Liver (tissue), 9 donors: ENCODE measurements around the gene CACNA1C. TPM values are rescaled to one million over a fixed set of nuclear protein-coding genes. Genes with fewer than 3 reads are reported as not detected.

Source experiments
- DNase-seq: peaks from one replicate; pipeline ENCODE4 v3.0.0-alpha.2; 2017; ENCODE audit warnings: low spot score
- H3K27ac ChIP-seq, 2 donors: one replicate each; pipeline ENCODE4 v1.7.0; 2013; ENCODE audit warnings: inconsistent platforms in 2 of 2, low read length in 2 of 2, control low read depth in 1 of 2, low read depth in 1 of 2, mild to moderate bottlenecking in 1 of 2
- H3K27me3 ChIP-seq, 4 donors: one replicate each; pipeline versions ENCODE4 v1.6.1 to v1.7.0; 2013; ENCODE audit warnings: low read length in 3 of 4, inconsistent platforms in 1 of 4, mild to moderate bottlenecking in 1 of 4, moderate library complexity in 1 of 4; ENCODE audit not compliant: control insufficient read depth in 4 of 4, insufficient read depth in 4 of 4
- H3K36me3 ChIP-seq, 4 donors: one replicate each; pipeline versions ENCODE4 v1.6.1 to v1.7.0; 2013; ENCODE audit warnings: low read length in 3 of 4, mild to moderate bottlenecking in 3 of 4, low read depth in 1 of 4, moderate library complexity in 1 of 4; ENCODE audit not compliant: control insufficient read depth in 4 of 4, insufficient read depth in 3 of 4
- H3K4me1 ChIP-seq, 4 donors: one replicate each; pipeline versions ENCODE4 v1.6.1 to v1.7.0; 2013; ENCODE audit warnings: low read length in 3 of 4, mild to moderate bottlenecking in 3 of 4, moderate library complexity in 1 of 4; ENCODE audit not compliant: control insufficient read depth in 4 of 4, insufficient read depth in 4 of 4
- H3K4me3 ChIP-seq, 3 donors: one replicate each; pipeline versions ENCODE4 v1.6.1 to v1.7.0; 2013; ENCODE audit warnings: low read length in 3 of 3, control low read depth in 1 of 3, low read depth in 1 of 3, mild to moderate bottlenecking in 1 of 3
- H3K9ac ChIP-seq, 2 donors: one replicate each; pipeline ENCODE4 v1.7.0; 2013; ENCODE audit warnings: low read length in 2 of 2, mild to moderate bottlenecking in 2 of 2, moderate library complexity in 2 of 2, control low read depth in 1 of 2, low read depth in 1 of 2
- H3K9me3 ChIP-seq, 4 donors: one replicate each; pipeline versions ENCODE4 v1.6.1 to v1.7.0; 2013; ENCODE audit warnings: low read length in 3 of 4; ENCODE audit not compliant: control insufficient read depth in 4 of 4
- EGR1 ChIP-seq, 2 donors: IDR thresholded peaks; 2 replicates each; pipeline ENCODE4 v1.6.1; 2016 to 2018; ENCODE audit warnings: antibody characterized with exemption in 2 of 2, low read depth in 2 of 2
- FOXA1 ChIP-seq: IDR thresholded peaks from 2 replicates; pipeline ENCODE4 v1.6.1; 2016; ENCODE audit warnings: antibody characterized with exemption
- FOXA2 ChIP-seq: IDR thresholded peaks from 2 replicates; pipeline ENCODE4 v1.6.1; 2016; ENCODE audit warnings: antibody characterized with exemption
- GABPA ChIP-seq, 2 donors: IDR thresholded peaks in 1 of 2; conservative IDR thresholded peaks in 1 of 2; 2 replicates each; pipeline ENCODE4 v1.6.1; 2016; ENCODE audit warnings: antibody characterized with exemption in 2 of 2, mild to moderate bottlenecking in 1 of 2, moderate library complexity in 1 of 2
- HNF4A ChIP-seq, 2 donors: conservative IDR thresholded peaks; 2 replicates each; pipeline ENCODE4 v1.6.1; 2016; ENCODE audit warnings: antibody characterized with exemption in 2 of 2, mild to moderate bottlenecking in 2 of 2
- HNF4G ChIP-seq: IDR thresholded peaks from 2 replicates; pipeline ENCODE4 v1.6.1; 2016; ENCODE audit warnings: antibody characterized with exemption
- JUND ChIP-seq, 2 donors: IDR thresholded peaks; 2 replicates each; pipeline ENCODE4 v1.6.1; 2016; ENCODE audit warnings: antibody characterized with exemption in 2 of 2
- NR2F2 ChIP-seq: IDR thresholded peaks from 2 replicates; pipeline ENCODE4 v1.6.1; 2016; ENCODE audit warnings: antibody characterized with exemption
- RAD21 ChIP-seq, 2 donors: IDR thresholded peaks; 2 replicates each; pipeline ENCODE4 v1.6.1; 2016; ENCODE audit warnings: antibody characterized with exemption in 2 of 2, mild to moderate bottlenecking in 2 of 2
- RXRA ChIP-seq, 2 donors: IDR thresholded peaks; 2 replicates each; pipeline ENCODE4 v1.6.1; 2017 to 2018; ENCODE audit warnings: antibody characterized with exemption in 2 of 2, mild to moderate bottlenecking in 1 of 2
- SP1 ChIP-seq: IDR thresholded peaks from 2 replicates; pipeline ENCODE4 v1.6.1; 2018; ENCODE audit warnings: antibody characterized with exemption, mild to moderate bottlenecking
- TAF1 ChIP-seq: conservative IDR thresholded peaks from 2 replicates; pipeline ENCODE4 v1.6.1; 2016; ENCODE audit warnings: antibody characterized with exemption, mild to moderate bottlenecking
- YY1 ChIP-seq: IDR thresholded peaks from 2 replicates; pipeline ENCODE4 v1.6.1; 2016; ENCODE audit warnings: antibody characterized with exemption, mild to moderate bottlenecking
- WGBS: extraction: QIAGEN DNeasy Blood & Tissue Kit; methylation state at CpG from one replicate; pipeline ENCODE4 v1.1.7; 2013; 5-methylcytosine and 5-hydroxymethylcytosine counted together
- polyA plus RNA-seq, 2 donors: library from polyadenylated mRNA; stranded (reverse) in 1 of 2; unstranded in 1 of 2; fragments of 200-250 nt in 1 of 2; fragments of >200 nt in 1 of 2; fragmentation: Nextera tagmentation in 1 of 2; extraction: Ambion mirVana in 1 of 2; gene quantifications; one replicate each; pipeline versions ENCODE4 v1.2.1 to v1.2.3, GENCODE V29; 2013 to 2015
- total RNA-seq, 2 donors: library from RNA; depleted of rRNA; stranded (reverse); fragments of >200 nt; gene quantifications; one replicate each; pipeline ENCODE4 v1.2.3, GENCODE V29; 2014
- TF ChIP-seq, protein P1 (sequence below): IDR thresholded peaks from 2 replicates; pipeline ENCODE4 v1.6.1; 2016; ENCODE audit warnings: antibody characterized with exemption
- TF ChIP-seq, protein P2 (sequence below): fragments of 150-350 bp; IDR thresholded peaks from 2 replicates; pipeline ENCODE4 v1.5.1; 2017; ENCODE audit warnings: improper control_type of control experiment, low read depth, low read length; ENCODE audit not compliant: missing input control
- TF ChIP-seq, protein P3 (sequence below): IDR thresholded peaks from 2 replicates; pipeline ENCODE4 v1.6.1; 2016; ENCODE audit warnings: antibody characterized with exemption
- TF ChIP-seq, protein P4 (sequence below): IDR thresholded peaks from 2 replicates; pipeline ENCODE4 v1.6.1; 2016; ENCODE audit warnings: antibody characterized with exemption
- TF ChIP-seq, protein P5 (sequence below): IDR thresholded peaks from 2 replicates; pipeline ENCODE4 v1.6.1; 2016; ENCODE audit warnings: antibody characterized with exemption, mild to moderate bottlenecking
- donor health status: healthy.
- donor health status: healthy.
- donor health status: healthy.
- donor health status: healthy.
- donor health status: healthy.

CACNA1C gene
- total and polyA plus RNA-seq, 4 donors = 0.23 to 1.9 (median 0.41) TPM

DNA sequence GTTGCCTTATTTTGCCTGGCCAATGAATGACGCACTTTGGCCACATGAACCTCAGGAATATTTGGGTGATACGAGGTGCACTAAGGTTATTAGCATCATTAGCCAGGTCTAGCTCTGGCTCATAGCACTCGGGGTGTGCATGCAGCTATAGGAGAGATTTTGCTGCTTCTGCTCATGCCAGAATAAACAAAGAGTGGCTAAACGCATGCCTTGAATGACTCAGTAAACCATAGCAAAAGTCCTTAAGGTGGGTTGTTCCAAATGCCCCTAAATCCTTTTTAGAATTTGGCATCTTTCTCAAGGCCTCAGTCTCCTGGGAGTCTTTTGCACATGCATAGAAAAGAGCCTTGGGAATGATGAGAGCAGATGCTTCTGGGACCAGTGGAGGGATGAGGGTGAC lies 398.2 kb downstream of the CACNA1C start:
- 74% methylated on average over 4 of the region's 4 CpGs for WGBS
- Histone ChIP-seq H3K27me3 (no peaks in the 10 kb centered on the region), H3K36me3 (no peaks in the 10 kb centered on the region)

DNA sequence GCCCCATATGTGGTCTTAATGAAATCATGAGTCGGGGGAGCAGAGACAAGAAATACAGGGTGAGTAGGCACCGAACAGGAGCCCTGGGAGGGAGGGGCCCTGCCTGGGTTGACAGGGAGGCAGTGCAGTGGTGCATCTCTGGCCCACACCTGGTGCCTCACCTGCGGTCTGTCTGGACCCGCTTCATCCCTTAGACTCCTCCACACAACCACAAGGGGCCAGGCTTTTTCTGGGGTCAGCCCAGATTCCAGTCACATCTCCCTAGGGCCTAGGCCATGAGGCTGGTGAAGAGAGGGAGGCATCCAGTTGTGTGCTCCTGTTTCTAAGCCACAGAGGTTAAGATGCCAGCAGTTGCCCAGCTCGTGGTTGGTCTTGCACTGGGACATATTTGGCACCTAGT lies 398.7 kb downstream of the CACNA1C start:
- no peak for DNase-seq
- TF ChIP-seq, protein P1, sequence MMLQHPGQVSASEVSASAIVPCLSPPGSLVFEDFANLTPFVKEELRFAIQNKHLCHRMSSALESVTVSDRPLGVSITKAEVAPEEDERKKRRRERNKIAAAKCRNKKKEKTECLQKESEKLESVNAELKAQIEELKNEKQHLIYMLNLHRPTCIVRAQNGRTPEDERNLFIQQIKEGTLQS = no peak
- no peak overlapping the region for H3K4me3 ChIP-seq
- no peak overlapping the region for H3K27ac ChIP-seq
- no peaks in the 10 kb centered on the region for H3K4me1 ChIP-seq
- 77% methylated on average over 5 of the region's 5 CpGs for WGBS
- H3K9ac ChIP-seq = no peak overlapping the region
- H3K9me3 ChIP-seq = no peaks in the 10 kb centered on the region
- no peaks in the 10 kb centered on the region for H3K27me3 ChIP-seq
- H3K36me3 ChIP-seq = no peaks in the 10 kb centered on the region

More for the DNA sequence above, 398.2 kb downstream of the CACNA1C start:
- TF ChIP-seq GABPA (IDR thresholded peaks at IDR 0.05 in 1 of 2, conservative IDR thresholded peaks at IDR 0.05 in 1 of 2) (no peak), RXRA (IDR thresholded peaks at IDR 0.05) (no peak), RAD21 (IDR thresholded peaks at IDR 0.05) (no peak), YY1 (no peak), TAF1 (no peak), FOXA1 (no peak), SP1 (no peak), FOXA2 (no peak), EGR1 (IDR thresholded peaks at IDR 0.05; ENCODE audit: low read depth in 2 of 2) (no peak), HNF4G (no peak), HNF4A (conservative IDR thresholded peaks at IDR 0.05) (no peak), JUND (IDR thresholded peaks at IDR 0.05) (no peak), NR2F2 (no peak)
- TF ChIP-seq, protein P1 = no peak
- TF ChIP-seq, protein P2, sequence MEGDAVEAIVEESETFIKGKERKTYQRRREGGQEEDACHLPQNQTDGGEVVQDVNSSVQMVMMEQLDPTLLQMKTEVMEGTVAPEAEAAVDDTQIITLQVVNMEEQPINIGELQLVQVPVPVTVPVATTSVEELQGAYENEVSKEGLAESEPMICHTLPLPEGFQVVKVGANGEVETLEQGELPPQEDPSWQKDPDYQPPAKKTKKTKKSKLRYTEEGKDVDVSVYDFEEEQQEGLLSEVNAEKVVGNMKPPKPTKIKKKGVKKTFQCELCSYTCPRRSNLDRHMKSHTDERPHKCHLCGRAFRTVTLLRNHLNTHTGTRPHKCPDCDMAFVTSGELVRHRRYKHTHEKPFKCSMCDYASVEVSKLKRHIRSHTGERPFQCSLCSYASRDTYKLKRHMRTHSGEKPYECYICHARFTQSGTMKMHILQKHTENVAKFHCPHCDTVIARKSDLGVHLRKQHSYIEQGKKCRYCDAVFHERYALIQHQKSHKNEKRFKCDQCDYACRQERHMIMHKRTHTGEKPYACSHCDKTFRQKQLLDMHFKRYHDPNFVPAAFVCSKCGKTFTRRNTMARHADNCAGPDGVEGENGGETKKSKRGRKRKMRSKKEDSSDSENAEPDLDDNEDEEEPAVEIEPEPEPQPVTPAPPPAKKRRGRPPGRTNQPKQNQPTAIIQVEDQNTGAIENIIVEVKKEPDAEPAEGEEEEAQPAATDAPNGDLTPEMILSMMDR = no peak
- TF ChIP-seq, protein P3, sequence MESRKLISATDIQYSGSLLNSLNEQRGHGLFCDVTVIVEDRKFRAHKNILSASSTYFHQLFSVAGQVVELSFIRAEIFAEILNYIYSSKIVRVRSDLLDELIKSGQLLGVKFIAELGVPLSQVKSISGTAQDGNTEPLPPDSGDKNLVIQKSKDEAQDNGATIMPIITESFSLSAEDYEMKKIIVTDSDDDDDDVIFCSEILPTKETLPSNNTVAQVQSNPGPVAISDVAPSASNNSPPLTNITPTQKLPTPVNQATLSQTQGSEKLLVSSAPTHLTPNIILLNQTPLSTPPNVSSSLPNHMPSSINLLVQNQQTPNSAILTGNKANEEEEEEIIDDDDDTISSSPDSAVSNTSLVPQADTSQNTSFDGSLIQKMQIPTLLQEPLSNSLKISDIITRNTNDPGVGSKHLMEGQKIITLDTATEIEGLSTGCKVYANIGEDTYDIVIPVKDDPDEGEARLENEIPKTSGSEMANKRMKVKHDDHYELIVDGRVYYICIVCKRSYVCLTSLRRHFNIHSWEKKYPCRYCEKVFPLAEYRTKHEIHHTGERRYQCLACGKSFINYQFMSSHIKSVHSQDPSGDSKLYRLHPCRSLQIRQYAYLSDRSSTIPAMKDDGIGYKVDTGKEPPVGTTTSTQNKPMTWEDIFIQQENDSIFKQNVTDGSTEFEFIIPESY = no peak
- TF ChIP-seq, protein P4, sequence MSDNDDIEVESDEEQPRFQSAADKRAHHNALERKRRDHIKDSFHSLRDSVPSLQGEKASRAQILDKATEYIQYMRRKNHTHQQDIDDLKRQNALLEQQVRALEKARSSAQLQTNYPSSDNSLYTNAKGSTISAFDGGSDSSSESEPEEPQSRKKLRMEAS = no peak
- TF ChIP-seq, protein P5, sequence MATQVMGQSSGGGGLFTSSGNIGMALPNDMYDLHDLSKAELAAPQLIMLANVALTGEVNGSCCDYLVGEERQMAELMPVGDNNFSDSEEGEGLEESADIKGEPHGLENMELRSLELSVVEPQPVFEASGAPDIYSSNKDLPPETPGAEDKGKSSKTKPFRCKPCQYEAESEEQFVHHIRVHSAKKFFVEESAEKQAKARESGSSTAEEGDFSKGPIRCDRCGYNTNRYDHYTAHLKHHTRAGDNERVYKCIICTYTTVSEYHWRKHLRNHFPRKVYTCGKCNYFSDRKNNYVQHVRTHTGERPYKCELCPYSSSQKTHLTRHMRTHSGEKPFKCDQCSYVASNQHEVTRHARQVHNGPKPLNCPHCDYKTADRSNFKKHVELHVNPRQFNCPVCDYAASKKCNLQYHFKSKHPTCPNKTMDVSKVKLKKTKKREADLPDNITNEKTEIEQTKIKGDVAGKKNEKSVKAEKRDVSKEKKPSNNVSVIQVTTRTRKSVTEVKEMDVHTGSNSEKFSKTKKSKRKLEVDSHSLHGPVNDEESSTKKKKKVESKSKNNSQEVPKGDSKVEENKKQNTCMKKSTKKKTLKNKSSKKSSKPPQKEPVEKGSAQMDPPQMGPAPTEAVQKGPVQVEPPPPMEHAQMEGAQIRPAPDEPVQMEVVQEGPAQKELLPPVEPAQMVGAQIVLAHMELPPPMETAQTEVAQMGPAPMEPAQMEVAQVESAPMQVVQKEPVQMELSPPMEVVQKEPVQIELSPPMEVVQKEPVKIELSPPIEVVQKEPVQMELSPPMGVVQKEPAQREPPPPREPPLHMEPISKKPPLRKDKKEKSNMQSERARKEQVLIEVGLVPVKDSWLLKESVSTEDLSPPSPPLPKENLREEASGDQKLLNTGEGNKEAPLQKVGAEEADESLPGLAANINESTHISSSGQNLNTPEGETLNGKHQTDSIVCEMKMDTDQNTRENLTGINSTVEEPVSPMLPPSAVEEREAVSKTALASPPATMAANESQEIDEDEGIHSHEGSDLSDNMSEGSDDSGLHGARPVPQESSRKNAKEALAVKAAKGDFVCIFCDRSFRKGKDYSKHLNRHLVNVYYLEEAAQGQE = no peak
- no peak overlapping the region for H3K9ac ChIP-seq
- H3K4me1 ChIP-seq = no peaks in the 10 kb centered on the region
- no peaks in the 10 kb centered on the region for H3K9me3 ChIP-seq
- no peak overlapping the region for H3K27ac ChIP-seq
- no peak overlapping the region for H3K4me3 ChIP-seq
- no peak for DNase-seq
